ENCODE measurements around the gene CDK5RAP1. TPM values are rescaled to one million over a fixed set of nuclear protein-coding genes. Genes with fewer than 3 reads are reported as not detected.

CDK5RAP1 gene
- total RNA-seq, 1 donor from 2014 or later: 39.0 TPM

GRCh38 chr20:33423141-33423834 lies 22.0 kb upstream of the CDK5RAP1 start:
- intact Hi-C loops (cut with micrococcal nuclease): no loop called here

DNA sequence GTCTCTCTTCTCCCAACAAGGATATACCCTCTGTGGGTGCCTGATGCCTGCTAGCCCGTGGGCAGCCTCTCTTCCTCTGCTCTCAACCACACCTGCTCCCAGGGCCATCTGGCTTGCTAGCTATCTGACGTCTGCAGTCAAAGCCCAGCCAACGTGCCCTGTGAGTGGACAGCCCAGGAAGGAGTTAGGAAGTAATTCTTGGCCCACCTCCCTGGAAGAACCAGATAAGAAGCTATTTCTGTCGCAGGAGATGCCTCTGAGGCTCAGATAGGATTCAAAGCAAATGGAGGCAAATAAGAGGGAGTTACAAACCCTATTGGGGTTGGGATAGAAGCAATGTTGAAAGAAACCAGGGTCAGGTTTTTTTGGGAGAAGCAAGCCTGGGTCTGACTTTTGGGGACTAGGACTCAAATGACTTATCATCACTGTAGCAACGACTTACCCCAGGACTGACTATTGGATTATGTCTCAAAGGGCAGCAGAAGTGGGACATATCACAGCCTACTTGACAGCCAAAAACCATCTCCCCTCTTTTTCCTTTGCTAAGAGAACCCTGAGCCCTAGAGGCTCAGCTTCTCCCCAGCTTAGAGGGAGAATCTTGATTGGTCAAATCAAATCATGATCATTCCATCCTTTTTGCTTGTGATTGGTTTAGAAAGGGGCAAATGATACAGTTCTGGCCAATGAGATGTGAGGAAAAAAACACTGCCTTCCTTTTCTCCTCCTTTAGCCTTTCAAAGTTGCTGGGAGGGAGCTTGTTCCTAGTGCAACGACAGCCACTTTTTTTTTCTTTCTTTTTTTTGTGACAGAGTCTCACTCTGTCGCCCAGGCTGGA lies 18.0 kb upstream of the CDK5RAP1 start:
- intact Hi-C loops (cut with micrococcal nuclease): no loop called here

GRCh38 chr20:33418033-33418432 lies 16.7 kb upstream of the CDK5RAP1 start:
- intact Hi-C loops (cut with micrococcal nuclease): no loop called here

DNA sequence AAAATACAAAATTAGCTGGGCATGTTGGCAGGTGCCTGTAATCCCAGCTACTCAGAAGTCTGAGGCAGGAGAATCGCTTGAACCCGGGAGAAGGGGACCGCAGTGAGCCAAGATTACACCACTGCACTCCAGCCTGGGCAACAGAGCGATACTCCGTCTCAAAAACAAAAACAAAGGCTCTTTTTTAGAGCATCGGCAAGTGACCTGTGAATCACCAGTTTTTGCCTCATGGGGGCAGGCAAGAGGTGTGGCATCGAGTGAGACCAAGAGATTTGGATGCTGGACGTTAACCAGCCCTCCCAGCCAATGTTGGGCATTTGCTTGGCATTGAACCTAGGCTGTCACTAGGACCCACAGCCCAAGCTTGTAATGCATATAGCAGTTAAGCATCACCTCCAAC lies 14.6 kb upstream of the CDK5RAP1 start:
- intact Hi-C loops (cut with micrococcal nuclease): no loop called here

GRCh38 chr20:33412484-33412838 lies 11.1 kb upstream of the CDK5RAP1 start:
- intact Hi-C loops (cut with micrococcal nuclease): no loop called here

DNA sequence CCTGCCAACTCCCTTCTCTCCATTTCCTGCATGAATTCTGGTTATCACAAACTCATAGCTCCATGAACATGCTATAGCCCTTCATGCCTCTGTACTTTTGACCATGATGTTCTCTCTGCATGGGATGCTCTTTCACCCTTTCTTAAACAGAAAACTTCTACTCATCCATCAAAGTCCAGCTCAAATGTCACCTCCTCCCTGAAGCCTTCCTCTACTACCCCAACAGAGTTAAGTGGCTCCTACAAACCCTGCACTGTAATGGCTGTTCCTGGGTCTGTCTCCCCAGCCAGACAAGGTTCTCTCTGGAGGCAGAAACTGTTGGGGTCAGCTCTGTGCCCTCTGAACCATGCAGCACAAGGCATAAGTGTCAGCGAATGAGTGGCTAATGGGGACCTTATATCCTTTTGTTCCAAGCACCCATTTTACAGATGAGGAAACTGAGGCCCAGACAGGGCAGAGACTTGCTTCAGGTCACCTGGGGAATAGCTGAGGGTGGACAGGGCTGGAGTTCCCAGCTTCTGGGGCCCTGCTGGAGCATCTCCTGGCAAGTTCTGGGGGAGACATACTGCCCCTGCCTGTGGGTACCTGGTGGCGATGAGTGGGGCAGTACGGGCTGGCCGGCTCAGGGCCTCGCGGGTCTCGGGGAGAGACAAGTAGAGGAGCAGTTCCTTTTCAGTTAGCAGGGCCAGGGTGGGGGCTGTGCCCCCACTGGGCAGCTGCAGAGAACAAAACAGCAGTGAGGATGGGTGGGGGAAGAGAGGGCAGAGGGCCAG lies 10.6 kb upstream of the CDK5RAP1 start:
- intact Hi-C loops (cut with micrococcal nuclease): no loop called here

- intact Hi-C loops (cut with micrococcal nuclease): no loop called here
Measured at GRCh38 chr20:33411242-33411641, 9.9 kb upstream of the CDK5RAP1 start.

- intact Hi-C loops (cut with micrococcal nuclease): no loop called here
Measured at GRCh38 chr20:33410081-33410742, 8.9 kb upstream of the CDK5RAP1 start.

DNA sequence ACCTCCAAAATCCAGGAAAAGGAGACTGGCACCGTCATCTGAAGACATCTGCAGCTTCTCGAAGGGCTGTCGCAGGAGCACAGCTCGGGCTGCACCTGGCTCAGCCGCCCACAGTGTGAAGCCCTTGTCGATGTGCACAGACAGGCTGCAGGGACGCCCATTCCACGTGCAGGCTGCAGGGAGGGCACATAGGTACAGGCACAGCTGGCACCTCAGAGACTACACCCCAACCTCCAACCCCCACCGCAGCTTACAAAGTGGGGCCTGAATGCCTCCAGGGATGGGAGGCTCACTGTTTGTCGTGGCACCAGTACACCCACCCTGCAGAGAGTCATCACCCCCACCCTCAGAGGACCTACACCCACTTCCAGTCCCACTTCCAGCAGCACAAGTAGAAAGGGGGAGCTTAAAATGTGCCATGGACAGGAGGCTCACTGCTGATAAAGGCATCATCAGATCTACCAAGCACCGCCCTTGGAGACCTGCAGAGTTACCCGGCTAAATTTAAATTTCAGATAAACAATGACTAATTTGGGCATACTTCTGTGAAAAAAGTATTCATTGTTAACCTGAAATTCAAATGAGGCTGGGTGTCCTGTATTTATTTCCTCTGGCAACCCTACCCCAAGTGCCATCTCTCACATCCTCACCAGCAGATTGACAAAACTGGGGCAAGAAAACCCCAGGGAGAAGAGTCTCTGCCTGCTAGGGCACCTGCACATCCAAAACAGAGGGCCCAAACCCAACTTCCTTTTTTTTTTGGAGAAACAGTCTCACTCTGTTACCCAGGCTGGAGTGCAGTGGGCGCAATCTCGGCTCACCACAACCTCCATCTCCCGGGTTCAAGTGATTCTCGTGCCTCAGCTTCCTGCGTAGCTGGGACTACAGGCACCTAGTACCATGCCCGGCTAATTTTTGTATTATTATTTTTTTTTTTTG lies 7.7 kb upstream of the CDK5RAP1 start:
- intact Hi-C loops (cut with micrococcal nuclease): no loop called here

- intact Hi-C loops (cut with micrococcal nuclease): no loop called here
Measured at GRCh38 chr20:33408313-33408712, 7.0 kb upstream of the CDK5RAP1 start.

DNA sequence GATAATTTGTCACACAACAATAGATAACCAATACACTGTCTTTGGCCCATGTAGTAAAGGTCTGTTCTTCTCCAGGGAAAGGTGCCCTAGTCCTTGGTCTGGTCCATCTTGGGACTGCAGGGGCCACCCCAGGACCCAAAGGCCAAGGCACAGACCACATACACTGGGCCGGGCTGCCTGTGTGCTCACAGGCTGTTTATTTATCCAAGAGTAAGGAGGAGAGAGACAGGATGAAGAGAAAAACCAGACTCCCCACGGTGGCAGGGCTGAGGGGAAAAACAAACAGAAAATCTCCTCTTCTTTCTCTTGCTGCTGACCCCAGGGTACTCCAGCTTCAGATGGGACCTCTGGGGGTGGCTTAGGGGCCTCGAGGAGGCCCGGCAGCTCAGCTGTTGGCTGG lies 6.5 kb upstream of the CDK5RAP1 start:
- intact Hi-C loops (cut with micrococcal nuclease): no loop called here

GRCh38 chr20:33407251-33407650 lies 5.9 kb upstream of the CDK5RAP1 start:
- intact Hi-C loops (cut with micrococcal nuclease): no loop called here

DNA sequence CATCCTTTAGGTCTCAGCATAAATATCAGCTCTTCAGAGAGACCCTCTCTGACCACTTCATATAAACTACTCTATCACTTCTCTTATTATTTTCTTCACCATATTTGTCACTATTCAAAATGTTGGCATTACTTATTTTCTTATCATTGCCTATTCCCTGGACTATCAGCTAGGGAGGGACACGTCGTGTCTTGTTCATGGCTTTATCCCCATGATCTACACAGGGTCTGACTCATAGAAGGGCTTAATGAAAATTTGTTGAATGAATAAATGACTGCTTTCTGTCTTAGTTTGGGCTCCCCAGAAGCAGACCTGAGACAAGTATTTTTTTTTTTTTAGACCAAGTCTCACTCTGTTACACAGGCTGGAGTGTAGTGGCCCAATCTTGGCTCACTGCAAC lies 3.0 kb upstream of the CDK5RAP1 start:
- intact Hi-C loops (cut with micrococcal nuclease): loop anchor here (5.0 kb wide), 1 partner anchor 898 kb away; the partner anchor contains the start of gene AHCY

DNA sequence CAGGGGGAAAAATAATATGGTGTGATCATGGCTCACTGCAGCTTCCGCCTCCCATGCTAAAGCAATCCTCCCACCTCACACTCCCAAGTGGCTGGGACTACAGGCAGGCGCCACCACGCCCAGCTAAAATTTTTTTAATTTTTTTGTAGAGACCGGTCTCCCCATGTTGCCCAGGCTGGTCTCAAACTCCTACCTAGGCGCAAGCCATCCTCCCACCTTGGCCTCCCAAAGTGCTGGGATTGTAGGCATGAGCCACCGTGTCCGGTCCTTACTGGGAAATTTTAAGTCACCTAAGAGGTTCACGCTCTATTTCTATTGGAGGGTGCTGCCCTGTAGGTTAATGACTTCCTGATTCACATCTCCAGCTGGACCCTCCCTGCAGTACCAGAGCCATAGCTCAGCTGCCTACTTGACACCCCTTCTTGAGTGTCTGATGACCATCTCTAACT lies 626 bp upstream of the CDK5RAP1 start:
- intact Hi-C loops (cut with micrococcal nuclease): loop anchor here (1.0 to 5.0 kb wide), 13 partner anchors 30 to 961 kb away; partner anchors contain the start of genes AHCY, C20orf144, CHMP4B and E2F1

DNA sequence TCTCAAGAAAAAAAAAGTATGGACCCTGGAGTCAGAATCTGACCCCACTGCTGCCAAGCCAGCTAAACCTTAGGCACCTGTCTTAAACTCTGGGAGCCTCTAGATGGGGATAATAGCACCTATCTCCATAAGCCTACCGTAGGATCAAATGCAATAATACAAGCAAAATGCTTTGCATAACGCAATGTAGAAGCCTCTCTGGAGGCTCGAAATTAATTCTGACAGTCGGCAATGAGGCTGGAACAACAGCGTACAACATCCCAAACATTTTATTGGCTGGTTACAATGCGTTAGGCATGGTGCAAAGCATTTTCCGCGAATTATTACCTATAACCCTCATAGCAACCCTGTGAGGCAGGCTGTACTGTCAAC lies 521 bp downstream of the CDK5RAP1 start:
- intact Hi-C loops (cut with micrococcal nuclease): loop anchor here (1.0 to 5.0 kb wide), 13 partner anchors 28 to 963 kb away; partner anchors contain the start of genes AHCY, C20orf144, CHMP4B and E2F1

- intact Hi-C loops (cut with micrococcal nuclease): loop anchor here (2.0 to 5.0 kb wide), 4 partner anchors 155 to 902 kb away; partner anchors contain the start of genes AHCY, C20orf144 and EIF2S2
Measured at GRCh38 chr20:33399924-33400323, 1.4 kb downstream of the CDK5RAP1 start.

DNA sequence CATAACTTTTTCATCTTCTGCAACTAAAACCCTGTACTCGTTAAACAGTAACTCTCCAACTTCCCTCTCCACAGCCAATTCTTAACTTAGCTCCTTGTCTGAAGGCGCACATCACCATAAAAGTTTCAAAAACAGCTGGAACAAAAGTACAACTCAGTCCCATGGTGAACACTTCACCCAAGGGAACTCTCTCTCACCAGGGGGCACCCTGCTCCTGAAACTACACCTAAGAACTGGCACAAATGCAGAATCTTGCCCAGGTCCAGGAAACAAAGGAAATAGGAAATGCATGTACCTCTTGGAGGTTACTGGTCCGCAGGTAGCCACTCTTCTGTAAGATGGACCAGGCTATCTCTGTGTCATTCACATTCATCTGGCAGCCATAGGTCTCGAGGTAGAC lies 6.6 kb downstream of the CDK5RAP1 start:
- intact Hi-C loops (cut with micrococcal nuclease): no loop called here

GRCh38 chr20:33393609-33394008 lies 7.7 kb downstream of the CDK5RAP1 start:
- intact Hi-C loops (cut with micrococcal nuclease): no loop called here

GRCh38 chr20:33391722-33392415 lies 9.4 kb downstream of the CDK5RAP1 start:
- intact Hi-C loops (cut with micrococcal nuclease): no loop called here

All from T-helper 1 cell treated with Interleukin-12 subunit alpha and Interleukin-12 subunit beta and Interleukin-4 antibody, amounts not matched to agents 30 ng/mL and 1 ng/mL, for 36 hours (primary cell).